ENCODE results near the gene HEATR5A. TPM values are rescaled to one million over a fixed set of nuclear protein-coding genes. Genes with fewer than 3 reads are reported as not detected.
"Not testable (repeated sequence)": the region's sequence is repeated elsewhere in the genome, so short reads cannot be mapped to it uniquely, and the experiment has no call there.

HEATR5A gene
- total RNA-seq, 1 experiment from 2014 or later, result 13.2 TPM

DNA sequence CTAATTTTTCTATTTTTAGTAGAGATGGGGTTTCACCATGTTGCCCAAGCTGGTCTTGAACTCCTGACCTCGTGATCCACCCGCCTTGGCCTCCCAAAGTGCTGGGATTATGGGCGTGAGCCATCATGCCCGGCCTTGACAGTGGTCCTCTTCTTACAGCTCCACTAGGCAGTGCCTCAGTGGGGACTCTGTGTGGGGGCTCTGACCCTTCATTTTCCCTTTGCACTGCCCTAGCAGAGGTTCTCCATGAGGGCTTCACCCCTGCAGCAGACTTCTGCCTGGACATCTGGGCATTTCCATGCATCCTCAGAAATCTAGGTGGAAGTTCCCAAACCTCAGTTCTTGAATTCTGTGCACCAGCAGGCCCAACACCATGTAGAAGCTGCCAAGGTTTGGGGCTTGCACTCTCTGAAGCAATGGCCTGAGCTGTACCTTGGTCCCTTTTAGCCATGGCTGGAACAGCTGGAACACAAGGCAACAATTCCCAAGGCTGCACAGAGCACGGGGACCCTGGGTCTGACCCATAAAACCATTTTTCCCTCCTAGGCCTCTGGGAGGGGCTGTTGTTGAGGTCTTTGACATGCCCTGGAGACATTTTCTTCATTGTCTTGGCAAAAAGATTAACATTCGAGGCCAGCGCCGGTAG lies 90.4 kb downstream of the HEATR5A start:
- not testable (repeated sequence) for DNase-seq (ENCODE audit: low read depth)

DNA sequence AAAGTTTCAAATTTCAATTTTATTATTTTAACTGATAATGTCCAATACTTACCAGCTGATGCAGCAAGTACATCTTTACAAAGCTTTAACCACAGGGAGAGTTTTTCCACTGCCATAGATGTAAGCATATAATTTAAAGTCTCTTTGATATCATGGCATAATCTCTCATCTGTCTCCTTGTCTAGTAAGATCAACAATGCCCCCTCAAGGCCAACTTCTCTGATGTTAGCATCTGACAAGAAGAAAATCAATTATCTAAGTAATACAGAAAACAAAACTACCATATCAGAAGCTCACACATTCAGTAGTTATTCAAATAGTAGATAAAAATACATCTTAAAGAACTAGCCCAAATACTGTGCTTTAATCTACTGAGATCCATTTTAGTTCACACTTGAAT lies 94.2 kb downstream of the HEATR5A start:
- peak; percentile 36 for DNase-seq (ENCODE audit: low read depth)

DNA sequence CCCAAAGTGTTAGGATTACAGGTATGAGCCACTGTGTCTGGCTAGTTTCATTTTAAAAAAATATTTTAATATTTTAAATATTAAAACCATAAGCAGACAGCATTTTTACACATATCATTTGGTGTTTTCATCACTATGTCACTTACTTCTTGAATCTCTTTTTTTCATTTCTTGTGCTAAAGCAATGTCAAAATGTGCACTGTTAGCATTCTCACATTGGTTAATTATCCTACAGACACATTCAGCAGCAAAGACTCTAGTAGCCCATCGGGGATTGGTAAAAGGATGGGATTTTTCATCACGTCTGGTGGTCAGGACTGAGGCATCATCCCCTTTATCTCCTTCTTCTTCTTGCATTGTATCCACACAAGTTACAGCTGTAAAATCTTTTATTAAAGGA lies 96.9 kb downstream of the HEATR5A start:
- DNase-seq (ENCODE audit: low read depth), result no peak

DNA sequence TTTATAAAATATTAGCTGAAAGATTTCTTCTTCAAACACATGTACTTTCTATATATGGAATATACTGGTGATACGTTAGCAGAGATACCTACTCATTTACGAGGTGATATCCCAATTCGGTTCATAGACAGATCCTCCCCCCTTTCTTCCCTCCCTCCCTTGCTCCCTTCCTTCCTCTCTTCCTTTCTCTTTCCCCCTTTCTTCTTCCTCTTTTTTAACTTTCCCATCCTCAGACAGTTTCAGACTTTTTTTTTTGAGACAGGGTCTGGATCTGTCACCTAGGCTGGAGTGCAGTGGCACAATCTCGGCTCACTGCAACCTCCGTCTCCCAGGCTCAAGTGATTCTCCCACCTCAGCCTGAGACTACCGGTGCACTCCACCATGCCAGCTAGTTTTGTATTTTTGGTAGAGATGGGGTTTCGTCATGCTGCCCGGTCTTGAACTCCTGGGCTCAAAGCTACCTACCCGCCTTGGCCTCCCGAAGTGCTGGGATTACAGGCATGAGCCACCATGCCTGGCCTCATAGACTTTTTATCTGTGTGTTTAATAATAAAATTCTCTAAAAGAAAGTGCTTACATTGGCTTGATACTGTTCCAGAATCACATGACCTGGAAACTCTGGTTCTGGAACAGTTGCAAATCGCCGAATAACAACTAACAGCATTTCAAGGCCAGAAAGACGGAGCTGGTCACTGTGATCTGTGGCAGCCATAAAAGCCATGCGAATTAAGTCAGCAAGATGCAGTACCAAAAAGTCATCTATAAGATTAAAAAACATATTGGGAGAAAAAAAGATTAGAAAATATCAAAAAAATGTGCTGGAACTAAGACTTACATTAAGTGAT lies 99.2 kb downstream of the HEATR5A start:
- DNase-seq (ENCODE audit: low read depth), result no peak

DNA sequence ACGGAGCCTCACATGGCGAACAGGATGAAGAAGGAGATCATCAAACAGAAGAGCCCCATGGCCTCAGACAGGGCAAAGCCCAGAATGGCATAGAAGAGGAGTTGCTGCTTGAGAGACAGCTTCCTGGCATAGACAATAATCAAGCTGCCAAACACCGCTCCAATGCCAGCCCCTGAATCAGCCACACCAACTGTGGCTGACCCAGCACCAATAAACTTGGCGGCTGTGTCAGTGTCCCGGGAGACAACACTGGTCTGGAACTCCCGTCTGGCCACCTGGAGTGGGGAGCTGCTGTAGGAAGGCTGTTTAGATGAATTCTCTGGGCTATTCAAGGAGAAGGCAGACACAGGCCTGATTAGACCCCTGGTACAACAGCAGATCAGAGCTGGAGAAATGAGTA lies 100.1 kb downstream of the HEATR5A start:
- no peak for DNase-seq (ENCODE audit: low read depth)

DNA sequence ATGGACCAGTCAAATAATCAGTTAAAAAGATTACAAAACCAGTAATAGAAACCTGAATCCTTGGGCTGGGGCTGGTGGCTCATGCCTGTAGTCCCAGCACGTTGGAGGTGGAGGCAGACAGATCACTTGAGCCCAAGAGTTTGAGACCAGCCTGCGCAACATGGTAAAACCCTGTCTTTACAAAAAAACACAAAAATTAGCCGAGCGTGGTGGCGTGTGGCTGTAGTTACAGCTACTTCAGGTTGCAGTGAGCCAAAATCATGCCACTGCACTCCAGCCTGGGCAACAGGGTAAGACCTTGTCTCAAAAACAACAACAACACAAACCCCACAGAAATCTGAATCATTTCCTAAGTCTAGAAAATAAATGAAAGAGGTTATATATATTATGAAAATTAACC lies 100.6 kb downstream of the HEATR5A start:
- DNase-seq (ENCODE audit: low read depth), result no peak

DNA sequence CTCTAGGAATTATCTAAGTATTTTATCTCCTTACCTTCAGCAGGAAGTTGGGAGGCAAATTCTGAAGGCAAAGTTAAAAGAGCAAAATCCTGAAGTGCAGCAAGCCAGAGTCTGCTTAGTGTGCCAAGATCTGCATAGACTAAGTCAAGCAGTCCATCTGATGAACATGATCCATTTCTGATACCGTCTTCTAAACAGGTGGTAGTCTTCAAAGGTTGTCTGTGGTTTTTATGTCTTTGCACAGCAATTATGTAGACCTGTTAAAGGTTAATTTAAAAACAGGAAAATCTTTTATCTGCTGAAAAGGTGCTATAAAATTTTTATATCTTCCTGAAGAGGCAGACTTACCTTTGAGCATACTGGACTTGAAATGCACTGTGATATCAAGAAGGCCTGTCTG lies 107.4 kb downstream of the HEATR5A start:
- DNase-seq (ENCODE audit: low read depth), result no peak

DNA sequence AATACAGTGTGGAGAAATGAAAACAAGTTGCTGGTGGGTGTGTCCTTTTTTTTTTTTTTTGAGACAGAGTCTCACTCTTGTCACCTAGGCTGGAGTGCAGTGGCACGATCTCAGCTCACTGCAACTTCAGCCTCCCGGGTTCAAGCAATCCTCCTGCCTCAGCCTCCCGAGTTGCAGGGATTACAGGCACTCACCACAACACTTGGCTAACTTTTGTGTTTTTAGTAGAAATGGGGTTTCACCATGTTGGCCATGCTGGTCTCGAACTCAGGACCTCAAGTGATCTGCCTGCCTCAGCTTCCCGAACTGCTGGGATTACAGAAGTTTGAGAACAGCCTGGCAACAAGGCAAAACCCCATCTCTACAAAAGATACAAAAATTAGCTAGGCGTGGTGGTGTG lies 108.0 kb downstream of the HEATR5A start:
- not testable (repeated sequence) for DNase-seq (ENCODE audit: low read depth)

DNA sequence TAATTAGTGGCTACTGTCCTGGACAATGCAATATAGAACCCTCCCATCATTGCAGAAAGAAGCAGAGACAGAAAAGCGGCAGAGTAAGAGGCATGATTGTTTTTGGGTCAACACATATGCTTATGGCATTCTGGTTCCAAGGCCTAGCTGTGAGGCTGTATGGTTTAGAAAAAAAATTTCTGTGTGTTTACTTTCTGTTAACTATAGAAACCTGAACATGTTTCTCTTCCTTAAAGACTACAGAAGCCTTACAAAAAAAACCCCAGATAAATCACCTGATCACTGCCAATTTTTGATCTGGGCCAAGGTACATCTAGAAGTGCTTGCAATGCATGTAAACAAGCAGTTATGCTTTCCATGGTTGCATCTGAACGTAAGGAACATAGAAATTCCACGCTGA lies 112.7 kb downstream of the HEATR5A start:
- DNase-seq (ENCODE audit: low read depth), result no peak

DNA sequence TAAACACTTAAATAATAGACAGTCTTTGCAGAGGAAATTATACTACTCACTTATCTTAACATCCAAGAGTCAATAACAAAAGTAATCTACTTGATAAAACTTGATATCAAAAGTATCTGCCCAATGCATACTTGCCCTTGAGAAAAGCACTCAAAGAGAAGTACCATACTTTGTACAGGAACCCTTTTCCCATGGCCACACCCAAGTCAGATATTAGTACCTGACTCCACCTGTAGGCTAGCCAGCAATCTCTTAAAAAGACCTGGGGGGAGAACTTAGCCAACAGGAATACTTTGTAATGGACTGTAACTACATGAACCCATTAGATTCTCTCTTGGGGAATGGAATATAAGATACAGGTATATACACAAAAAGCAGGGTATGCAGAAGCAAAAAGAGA lies 113.2 kb downstream of the HEATR5A start:
- DNase-seq (ENCODE audit: low read depth), result no peak

DNA sequence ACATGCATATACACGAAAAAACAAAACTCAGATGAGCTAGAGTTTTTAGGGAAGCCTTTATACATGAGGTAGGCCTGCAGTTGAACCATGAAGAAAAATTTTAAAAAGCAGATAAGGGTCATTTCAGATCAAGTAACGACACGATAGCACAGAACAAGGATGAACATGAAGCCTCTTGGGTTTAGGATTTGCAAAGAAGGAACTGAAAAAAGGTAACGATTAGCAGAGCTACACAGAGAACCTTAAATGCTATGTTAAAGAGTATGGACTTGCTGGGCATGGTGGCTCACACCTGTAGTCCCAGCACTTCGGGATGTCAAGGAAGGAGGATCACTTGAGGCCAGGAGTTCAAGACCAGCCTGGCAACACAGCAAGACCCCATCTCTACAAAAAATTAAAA lies 116.7 kb downstream of the HEATR5A start:
- DNase-seq (ENCODE audit: low read depth), result no peak

DNA sequence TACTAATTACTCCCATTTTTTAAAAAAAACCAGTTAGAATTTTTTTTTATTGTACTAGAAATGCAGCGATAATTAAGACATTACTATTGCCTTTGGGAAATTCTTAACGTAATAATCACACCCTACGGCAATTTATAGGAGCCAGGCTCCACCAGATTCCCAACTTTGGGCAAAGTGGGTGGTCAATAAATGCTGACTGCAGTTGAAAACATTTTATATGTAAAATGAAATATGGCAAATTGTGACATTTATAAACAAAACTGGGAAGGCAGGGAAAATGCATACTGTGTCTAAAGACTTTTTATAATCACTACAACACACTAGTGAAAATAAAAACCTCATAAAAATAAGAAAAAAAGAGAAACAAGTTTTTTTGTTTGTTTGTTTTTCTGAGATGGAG lies 119.5 kb downstream of the HEATR5A start:
- no peak for DNase-seq (ENCODE audit: low read depth)

DNA sequence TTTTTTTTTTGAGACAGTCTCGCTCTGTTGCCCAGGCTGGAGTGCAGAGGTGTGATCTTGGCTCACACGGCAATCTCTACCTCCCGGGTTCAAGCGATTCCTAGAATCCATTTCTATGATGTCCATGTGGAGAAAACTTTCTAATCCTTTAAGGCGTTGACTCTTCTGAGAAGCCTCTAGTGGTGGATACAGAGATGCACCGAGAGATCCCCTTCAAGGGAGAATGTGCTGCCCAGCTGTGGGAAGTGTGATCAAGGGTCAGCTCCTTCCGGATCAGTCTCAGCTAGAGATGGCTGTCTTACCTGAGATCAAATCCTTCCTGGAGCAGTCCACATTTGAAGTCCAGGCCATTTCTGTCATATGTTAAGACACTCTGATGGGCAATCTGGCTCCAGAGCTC lies 120.1 kb downstream of the HEATR5A start:
- no peak for DNase-seq (ENCODE audit: low read depth)

DNA sequence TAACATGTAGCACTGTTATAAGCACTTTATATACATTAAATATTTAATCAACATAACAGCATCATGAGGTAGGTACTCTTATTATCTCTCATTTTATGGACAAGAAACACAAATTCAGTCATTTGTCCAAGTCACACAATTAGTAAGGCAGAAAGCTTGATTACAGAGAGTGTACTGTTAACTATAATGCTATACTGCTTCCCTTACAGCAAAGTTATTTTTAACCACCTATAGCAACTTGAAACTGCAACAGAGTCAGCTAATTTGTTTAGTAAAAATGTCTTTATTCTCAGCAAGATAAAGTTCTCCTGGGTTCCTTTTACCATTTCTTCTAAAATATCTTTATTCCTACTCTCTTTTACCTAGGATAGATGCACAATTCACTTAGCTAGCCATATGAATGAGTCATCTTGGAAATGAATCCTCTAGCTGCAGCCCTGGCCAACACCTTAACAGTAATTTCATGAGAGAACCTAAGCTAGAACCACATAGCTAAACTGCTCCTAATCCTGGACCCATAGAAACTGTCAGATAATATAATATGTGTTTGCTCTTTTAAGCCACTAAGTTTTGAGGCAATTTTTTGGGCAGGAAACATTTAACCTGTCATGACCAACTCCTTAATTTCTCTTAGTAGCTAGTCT lies 122.5 kb downstream of the HEATR5A start:
- peak; percentile 42 for DNase-seq (ENCODE audit: low read depth)

DNA sequence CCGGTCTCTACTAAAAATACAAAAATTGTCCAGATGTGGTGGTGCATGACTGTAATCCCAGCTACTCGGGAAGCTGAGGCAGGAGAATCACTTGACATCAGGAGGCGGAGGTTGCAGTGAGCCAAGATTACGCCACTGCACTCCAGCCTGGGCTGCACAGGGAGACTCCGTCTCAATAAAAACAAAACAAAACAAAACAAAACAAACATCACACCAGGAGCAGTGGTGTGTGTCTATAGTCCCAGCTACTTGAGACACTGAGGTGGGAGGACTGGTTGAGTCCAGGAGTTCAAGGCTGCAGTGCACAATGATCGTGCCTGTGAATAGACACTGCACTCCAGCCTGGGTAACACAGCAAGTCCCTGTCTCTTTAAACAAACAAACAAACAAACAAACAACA lies 123.2 kb downstream of the HEATR5A start:
- no peak for DNase-seq (ENCODE audit: low read depth)

DNA sequence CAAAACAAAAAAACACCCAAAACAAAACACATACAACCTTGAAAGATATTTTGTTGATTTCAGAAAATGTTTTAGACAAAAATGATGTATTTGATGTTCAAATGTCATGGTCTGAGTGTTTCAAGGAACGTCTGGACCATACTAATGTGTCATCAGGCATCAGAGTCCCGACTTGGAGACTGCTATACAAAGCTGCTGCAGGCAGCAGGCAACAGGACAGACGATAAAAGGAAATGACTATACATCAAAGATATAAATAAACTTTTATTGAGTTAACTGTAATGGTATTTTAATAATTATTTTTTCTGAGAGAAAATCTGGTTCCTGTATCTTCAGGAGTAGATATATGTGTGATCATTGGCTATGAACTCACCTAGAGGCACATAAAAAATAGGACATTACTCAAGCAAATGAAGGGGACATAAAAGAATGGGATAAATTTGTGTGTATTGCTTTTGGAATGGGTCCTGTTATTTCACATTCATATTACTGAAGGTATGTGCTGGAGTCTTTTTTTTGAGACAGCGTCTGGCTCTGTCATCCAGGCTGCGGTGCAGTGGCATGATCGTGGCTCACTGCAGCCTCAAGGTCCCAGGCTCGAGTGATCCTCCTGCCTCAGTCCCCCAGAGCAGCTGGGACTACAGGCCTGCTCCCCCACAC lies 125.5 kb downstream of the HEATR5A start:
- no peak for DNase-seq (ENCODE audit: low read depth)

DNA sequence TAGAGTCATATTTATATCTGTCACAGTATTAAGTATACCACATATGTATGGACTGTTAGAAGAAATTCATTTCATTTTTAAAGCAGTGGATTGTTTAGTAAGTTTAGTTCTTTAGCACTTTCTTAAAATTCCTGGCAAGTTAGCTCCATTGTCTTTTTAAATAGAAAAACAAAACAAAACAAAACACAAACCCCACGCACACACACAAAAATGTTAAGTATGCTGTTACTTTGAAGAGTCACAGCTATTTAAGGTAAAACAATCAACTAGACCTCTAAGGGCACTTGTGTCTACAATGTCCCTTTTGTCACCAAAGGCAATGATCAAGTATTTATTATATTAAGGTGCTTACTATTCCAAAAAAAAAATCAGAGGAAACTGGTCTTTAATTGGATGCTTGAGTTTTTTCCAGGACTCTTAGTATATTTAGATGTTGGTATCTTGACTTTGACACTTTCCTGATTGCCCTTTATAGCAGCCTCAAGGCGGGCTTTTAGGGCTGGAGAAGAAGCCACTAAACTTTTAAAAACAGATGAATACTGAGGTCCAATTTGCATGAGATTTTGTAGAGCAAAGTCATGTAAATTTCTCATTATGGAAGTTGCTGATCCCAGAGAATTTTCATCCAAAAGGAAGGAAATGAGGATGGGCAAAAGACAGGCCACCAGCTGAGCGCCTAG lies 127.3 kb downstream of the HEATR5A start:
- DNase-seq (ENCODE audit: low read depth), result no peak

DNA sequence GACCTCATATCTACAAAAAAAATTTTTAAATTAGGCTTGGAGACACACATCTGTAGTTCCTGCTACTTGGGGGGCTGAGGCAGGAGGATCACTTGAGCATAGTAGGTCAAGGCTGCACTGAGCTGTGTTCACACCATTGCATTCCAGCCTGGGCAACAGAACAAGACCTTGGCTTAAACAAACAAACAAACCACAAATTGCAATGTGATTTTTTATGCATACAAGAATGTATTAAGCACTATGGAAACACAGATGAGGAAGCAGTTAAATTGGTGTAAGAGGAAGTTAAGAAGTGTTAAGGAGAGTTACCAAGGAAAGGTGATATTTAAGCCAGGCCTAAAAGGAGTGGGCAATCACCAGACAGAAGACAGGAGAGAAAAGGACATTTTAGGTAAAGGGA lies 129.1 kb downstream of the HEATR5A start:
- no peak for DNase-seq (ENCODE audit: low read depth)

DNA sequence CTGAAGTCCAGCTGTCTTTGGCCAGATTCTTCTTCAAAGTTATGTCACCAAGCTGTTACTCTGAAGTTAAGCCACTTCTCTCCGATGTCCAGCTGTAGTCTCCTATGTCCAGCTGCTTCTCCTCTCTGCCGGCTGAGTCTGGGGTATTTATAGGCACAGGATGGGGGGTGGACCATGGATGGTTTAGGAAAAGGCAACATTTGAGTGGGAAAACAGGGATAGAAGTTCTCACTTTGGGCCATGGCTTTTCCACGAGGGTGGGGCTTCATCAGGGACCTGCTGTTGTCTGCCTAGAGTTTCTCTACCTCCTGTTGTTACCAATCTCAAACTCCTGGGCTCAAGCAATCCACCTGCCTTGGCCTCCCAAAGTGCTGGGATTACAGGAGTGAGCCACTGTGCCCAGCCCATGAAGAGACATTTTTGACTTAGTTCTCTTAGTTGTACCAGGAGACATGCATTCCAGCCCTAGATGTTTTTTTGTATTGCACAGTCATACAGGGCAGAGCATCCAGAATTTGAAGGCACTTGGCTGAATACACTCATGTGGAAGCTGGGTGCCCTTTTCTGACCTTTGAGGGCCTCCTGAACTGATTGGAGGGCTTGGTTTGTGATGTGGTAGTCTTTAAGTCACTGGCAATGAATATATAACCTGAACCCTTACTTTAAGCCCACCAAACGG lies 132.9 kb downstream of the HEATR5A start:
- no peak for DNase-seq (ENCODE audit: low read depth)

DNA sequence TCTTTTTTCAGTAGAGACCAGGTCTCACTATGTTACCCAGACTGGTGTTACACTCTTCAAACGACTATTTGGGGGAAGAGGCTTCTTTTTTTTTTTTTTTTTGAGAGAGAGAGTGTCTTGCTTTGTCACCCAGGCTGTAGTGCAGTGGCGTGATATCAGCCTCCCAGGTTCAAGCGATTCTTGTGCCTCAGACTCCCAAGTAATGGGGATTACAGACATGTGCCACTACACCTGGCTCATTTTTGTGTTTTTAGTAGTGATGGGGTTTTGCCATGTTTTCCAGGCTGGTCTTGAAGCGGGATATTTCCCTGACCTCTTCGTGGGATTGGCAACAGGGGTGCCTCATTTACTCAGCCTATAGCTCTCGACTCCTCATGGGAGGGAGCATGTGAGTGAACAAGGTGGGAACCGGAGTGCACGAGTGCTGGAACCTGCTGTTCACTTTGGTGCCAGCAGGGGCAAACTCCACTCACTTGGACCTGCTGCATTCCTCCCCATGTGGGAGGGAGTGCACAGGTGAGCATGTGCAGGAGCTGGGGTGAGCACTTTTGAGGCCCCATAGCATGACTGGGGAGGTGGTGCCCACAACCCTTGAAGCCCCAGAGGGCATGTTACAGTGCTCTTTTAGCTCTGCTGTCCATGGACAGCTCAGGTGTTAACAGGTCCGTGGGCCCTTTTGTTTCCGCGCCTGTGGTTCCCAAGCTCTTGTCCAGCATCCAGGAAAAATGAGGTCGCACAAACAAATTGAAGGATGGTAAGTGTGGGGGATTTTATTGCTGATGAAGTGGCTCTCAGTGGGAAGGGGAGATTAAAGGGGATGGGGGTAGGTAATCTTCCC lies 133.7 kb downstream of the HEATR5A start:
- no peak for DNase-seq (ENCODE audit: low read depth)

Data from HT1080 (cell line).